GM18526 (cell line): Measurements from ENCODE around the gene RUNX1.

Experiments used
- POLR2A ChIP-seq: IDR thresholded peaks from 3 replicates; pipeline ENCODE4 v1.6.1; 2011; ENCODE audit not compliant: insufficient read length; ENCODE audit errors: extremely low read depth

Gene RUNX1

DNA sequence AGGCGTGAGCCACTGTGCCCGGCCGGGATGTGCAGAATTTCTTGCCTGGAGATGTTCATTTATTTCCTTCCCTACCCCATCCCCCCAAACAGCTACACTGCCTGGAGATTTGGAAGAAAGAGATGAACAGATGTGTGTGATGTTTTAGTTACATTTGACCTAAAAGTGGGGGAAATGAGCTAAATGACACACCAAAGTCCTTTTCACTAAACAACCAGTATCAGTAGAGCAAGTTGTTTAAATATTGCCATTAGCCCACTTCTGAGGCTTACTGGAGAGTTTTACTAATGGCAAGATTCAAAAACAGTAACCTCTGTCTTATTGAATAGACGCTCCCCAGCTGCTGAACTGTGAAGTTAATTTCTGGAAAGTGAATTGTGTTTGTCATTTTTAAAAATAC lies 100.1 kb downstream of the RUNX1 start:
- no peak for TF ChIP-seq POLR2A

DNA sequence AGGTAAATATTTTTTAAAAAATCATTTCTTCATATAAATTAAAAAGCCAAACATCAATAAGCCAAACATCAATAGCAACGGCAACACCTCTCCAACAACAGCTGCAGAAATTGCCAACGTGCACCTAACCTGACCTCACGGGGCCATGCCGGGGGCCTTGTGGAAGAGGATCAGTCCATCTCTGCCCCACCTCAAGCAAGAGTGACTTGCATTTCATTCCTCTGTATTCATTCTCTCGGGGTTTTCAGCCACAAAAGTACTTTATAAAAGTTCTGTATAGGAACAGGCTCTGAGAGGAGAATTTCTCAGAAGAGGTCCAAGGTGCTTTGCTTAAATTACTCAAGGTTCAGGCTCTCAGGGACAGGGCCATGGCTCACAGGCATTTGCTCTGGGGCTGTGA lies 100.9 kb downstream of the RUNX1 start:
- no peak for TF ChIP-seq POLR2A

DNA sequence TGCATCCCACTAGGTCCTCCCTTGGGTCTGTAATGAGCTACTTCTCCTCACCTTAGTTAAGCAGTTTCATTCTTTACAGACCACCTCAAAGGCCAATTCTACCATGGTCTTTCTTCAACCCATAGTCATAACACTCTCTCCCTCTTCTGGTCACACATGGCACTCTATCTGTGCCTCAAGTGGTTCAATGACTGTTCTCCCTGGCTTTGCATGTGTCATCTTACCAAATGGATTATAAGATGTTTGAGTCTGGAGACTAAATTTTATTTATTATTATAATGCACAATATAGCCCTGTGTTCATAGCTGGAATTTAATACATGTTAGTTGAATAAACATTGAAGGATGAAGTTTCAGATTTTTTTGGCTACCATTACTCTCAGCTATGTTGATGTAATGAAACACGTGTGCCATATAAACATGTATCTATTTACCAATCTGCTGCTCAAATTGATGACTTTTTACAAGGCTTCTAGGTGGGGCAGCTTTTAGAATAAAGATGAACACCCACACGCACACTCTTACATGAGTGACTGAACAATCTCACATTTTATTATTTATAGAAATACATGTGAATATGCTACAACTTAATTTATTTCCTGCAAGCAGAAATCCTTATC lies 102.1 kb downstream of the RUNX1 start:
- no peak for TF ChIP-seq POLR2A

DNA sequence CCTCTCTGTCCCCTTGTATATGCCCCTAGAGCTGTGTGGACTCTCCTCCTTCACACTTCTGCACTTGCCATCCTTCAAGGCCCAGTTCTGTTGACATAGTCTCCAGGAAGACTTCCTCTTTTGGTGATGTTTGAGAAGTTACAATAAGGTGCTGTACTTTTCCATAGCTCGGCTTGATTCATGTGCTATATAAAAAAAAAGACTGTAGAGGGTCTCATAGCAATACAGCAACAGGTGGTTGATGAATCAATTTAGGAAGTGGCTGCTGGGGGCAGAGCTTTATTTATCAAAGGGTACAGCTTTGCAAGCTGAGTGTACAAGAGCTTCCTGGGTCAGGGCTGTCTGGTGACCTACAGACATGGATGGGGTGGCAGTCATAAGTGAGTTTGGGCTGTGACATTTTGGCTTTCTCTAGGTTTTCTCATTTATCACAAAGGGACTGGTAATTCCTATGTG lies 102.7 kb downstream of the RUNX1 start:
- no peak for TF ChIP-seq POLR2A

DNA sequence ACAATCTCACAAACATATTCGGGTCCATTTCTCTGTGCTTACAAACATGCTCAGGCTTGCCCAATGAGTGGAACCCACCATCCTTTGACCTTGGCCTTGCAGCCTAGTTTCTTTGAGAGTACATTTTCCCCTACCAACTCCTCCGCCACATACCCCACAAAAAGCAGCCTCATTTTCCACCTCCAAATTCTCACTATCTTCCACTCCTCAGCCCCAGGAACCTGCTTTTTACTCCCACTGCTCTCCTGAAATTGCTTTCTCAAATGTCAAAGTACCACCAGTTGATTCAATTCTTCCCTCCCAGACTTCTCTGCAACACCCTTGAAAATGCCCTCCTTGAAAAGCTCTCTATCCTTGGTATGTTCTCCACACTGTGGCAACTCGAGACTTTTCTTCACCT lies 103.8 kb downstream of the RUNX1 start:
- no peak for TF ChIP-seq POLR2A

DNA sequence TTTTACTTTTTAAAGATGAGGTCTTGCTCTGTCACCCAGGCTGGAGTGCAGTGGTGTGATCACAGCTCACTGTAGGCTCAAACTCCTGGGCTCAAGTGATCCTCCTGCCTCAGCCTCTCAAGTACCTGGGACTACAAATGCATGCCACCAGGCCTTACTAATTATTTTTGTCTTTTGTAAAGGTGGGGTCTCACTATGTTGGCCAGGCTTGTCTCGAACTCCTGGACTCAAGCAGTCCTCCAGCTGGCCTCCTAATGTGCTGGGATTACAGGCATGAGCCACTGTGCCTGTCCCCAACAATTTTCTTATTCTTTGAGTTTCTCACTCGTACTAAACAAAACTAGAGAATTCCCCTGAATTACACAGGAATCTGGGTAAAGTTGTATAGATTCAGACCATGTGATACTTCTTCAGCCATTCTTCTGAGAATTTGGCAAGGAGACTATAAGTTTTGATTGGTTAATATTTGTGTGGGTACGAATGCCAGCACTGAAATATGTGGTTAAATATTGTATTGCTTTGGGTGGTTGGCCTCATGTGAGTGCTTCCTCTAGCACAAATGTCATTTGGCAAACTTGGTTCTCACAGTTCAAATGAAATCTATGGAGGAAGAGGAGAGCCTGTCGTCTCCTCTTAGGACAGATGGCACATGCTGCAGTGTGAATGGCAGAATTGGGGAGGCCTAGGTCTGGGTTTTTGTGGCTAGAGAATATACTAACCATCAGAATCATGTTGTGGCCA lies 104.9 kb downstream of the RUNX1 start:
- TF ChIP-seq POLR2A, result no peak

DNA sequence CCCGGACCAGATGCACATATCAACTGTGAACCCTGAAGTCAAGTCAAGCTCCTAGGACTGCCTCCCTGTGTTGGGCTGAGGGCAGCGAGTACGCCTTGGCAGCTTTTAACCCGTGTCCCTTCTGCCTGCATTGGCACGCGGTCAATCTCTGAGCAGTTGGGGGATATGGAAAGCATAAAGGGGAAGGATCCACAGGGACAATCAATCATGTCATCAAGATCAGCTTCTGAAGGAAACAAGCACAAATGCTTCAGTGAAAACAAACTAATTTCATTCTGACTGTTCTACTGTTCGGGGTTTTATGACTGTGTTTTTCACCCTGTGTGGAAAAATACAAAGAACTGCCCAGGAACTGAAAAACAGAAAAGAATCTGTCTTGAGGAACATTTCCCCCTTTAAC lies 106.2 kb downstream of the RUNX1 start:
- TF ChIP-seq POLR2A, result no peak

DNA sequence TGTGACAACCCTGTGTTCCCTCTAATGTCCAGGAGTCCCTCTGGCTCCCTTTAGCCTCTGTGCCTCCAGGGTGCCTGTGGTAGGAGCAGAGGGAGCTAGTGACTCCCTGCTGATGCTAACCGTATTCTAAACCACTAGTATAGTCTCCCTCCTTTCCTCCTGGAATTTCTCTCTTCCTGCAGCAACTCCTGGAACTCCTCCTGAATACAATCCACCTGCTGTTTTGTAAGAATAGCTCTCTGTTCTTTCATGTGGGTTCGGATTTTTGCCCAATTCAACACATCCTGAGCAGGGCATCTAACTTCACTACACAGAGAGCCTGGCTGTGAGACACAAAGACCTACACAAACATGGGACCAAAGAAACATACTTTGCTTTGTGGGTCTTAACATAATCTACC lies 107.9 kb downstream of the RUNX1 start:
- TF ChIP-seq POLR2A, result no peak

DNA sequence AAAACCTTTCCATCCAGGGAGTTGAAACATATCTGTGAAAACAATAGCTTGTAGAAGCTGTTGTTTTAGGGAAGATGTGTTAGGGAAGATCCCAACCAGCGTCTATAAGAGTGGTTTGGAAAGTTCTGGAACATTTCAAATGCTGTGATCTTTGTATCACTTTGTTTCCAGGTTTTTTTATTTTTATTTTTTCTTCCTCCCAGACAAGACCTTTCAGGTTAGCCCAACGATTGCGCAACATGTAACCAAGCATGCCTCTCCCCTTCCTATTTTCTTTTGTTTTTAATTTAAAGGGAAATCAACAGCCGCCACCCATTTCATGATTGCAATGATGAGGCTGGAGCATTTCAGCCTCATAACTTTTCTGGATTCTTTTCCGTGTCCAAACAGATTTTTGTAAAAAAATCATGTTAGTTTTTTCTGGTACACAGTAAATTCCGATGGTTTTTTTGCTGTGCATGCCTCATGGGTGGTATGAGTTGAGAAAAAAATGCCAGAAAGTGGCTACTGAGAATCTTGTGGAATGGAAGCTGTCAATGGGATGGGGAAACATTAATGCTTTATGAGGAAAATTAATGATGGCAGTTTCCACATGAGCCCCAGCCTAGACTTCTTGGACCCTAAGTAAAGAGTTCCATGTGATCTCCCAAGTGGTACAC lies 109.3 kb downstream of the RUNX1 start:
- TF ChIP-seq POLR2A, result no peak

DNA sequence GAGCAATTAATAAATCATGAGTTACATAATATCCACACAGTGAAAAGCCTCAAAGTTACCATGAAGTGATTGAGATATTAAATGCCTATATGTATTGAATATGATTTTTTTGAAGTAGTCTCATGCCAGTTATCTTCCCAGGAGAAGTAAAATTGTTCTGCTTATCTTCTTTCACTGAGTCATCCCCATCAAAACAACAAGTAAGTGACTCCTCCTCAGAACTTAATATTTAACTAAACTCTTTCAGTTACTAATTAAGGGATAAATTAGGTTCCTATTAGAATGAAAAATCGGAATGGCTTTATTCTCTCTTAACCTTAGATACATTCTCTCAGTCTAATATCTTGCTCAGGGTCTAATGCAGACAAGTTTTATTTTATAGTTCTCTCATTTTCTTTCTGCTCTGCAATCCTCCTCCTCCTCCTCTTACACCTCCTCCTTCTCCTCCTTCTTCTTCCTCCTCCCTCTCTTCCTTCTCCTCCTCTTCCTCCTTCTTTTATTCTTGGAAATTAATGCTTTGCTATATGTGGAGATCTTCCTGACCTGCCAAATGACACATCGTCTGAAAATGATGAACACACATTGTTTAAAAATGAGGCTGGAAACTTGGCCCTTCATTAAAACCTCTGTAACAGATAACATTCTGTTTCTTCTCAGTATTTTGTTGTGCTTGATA lies 110.9 kb downstream of the RUNX1 start:
- no peak for TF ChIP-seq POLR2A

DNA sequence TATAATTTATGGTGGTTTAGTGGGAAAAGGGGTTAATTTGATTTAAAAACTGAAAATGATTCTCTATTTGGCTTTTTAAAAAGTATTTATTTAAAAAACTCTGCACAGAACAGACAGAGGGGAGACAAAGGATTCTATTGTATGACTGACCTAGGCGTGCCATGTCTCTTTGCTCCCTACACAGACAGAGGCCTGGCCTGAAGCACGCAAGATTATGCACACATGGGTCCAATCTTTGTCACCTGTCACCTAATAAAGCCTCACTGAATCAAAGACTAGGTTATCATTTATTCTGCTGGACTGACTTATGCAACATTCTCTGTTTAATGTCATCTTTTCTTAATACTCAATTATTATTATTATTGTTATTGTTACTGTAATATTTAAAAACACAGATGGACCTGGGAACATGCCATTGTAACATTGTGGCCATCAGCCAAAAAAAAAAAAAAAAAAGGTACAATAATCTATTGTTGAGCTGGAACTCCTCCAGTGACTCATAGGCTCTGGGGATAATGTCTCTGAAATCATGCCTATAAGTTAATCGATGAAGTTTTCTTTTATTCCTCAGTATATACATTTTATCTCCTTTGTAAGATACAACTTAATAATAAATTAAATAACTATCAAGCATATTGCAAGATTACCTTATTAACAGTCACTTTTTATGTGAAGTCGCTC lies 112.1 kb downstream of the RUNX1 start:
- TF ChIP-seq POLR2A, result no peak

DNA sequence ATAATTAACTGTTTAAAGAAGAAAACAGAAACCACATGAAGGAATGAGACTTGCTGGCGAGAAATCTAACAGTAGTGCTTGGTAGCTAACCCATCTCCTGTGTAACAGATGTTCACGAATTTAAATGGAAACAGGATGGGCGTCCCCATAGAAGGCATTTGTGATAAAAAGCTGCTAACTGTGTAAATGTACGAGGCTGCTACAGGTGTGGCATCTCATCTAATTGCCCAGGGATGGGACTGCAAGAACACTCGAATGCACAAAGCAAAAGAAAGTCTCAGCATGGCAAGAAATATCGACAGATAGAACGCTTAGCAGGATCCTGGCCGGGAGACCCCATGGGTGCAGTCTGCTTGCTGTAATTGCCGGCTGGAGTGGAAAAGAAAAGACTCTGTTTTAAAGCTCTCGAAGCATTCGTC lies 112.7 kb downstream of the RUNX1 start:
- TF ChIP-seq POLR2A, result no peak

DNA sequence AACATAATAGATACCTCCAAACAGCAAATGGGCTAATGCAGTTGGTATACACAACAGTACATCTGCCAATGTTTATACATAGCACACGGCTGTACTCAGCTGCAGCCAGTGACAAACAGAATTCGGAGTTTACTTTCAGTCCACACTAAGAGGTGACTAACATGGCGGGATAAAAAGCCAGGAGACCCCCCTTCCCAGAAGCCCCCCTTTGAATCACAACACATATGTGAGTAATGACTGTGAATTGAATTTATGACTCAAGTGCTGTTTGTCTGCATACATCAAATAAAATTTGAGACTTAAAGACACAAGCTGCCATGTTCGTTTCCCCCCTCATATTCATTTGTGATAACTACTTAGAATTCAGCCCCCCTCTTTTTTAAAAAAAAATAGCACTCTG lies 113.2 kb downstream of the RUNX1 start:
- TF ChIP-seq POLR2A, result no peak

DNA sequence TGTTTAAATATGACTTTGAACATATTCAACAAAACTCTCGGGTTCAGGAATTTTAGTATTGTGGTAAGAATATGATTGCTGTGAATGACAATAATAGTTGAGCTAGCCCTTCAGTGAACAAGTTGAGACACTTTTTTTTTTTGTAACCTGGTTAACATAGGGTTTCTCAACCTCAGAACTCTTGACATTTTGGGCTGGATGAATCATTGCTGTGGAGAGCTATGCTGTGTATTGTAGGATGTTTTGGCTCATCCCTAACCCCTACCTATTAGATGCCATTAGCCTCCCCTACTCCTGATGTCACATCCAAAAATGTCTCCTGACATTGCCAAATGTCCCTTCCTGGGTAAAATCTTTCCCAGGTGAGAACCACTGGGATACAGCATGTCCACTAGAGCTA lies 113.7 kb downstream of the RUNX1 start:
- no peak for TF ChIP-seq POLR2A

DNA sequence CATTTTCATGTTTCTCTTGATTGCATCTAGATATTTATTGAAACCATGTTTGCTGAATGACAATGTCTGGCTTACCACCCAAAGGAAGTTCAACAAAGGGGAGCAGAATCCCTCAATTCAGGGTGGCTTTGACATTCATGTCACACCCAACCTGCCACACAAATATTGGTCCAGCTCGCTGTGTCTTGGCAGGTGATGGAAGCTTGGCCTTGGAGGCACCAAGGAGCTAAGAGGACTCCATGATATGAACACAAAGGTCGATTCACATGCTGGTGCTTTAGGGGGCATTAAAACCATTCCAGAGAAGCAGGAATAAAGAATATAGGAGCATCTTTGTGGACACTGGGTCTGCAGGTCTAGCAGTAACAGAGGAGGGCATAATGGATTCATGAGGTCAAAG lies 114.8 kb downstream of the RUNX1 start:
- no peak for TF ChIP-seq POLR2A
